IPS-NIHi11 (cell line): Measurements from ENCODE around the gene SEC16A.

ENCODE experiments used
- DNase-seq: peaks from one replicate; pipeline ENCODE4 v3.0.0; 2012; ENCODE audit warnings: mixed read lengths, low spot score

The SEC16A gene

GRCh38 chr9:136465500-136466154 lies 17.2 kb downstream of the SEC16A start:
- no peak for DNase-seq

DNA sequence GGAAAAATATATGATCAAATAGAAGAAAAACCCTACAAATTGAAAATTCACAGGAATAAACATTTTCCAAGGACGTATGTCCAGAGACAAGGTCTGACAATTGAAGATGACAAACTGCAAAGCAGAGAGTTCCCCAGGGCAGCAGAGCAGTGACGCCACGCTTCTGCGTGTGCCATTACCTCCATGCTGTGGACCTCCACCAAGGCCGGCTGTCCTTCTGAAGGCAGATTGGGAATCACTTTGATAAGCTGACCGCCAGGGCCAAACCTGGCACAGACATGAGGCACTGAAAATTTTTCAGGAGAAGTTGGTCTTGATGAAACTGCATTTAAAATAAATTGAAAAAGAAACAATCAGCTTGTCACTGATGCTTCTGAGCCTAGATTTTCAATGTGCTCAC lies 18.6 kb downstream of the SEC16A start:
- no peak for DNase-seq

DNA sequence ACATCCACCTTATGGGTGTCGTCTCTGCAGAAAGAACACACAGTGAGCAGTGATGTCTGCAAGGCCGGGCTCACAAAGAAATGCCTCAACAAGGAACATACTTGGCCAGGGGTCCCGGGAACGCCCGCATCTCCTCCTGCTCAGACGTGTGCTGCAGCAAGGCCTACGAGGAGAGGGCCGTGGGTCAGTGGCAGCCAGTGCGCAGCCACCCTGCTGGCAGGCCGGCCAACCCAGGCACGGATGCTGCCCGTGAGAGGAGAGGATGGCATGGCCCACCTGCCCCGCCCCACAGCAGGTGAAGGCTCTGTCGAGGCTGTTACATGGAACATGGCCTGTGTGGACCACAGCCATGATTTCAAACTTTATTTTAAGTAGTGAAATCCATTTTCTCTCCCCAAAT lies 19.3 kb downstream of the SEC16A start:
- no peak for DNase-seq

DNA sequence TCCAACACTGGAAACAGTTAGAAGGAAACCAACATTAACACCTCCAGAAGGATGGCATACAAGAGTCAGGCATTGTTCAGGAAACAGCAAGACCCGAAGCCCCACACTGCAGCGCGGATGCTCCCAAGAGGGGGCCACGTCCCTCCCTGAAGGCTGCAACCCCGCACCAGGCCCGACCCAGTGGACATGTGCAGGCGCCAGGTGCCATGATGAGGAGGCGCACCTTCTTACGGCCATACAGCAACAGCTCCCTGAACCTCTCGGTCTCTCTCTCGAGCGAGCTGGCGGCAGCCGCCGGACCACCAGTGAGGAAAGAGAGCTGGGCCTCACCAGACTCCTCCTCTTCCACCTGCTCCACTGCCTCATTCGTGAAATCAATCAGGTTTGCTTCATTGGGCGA lies 20.2 kb downstream of the SEC16A start:
- DNase-seq, result no peak

DNA sequence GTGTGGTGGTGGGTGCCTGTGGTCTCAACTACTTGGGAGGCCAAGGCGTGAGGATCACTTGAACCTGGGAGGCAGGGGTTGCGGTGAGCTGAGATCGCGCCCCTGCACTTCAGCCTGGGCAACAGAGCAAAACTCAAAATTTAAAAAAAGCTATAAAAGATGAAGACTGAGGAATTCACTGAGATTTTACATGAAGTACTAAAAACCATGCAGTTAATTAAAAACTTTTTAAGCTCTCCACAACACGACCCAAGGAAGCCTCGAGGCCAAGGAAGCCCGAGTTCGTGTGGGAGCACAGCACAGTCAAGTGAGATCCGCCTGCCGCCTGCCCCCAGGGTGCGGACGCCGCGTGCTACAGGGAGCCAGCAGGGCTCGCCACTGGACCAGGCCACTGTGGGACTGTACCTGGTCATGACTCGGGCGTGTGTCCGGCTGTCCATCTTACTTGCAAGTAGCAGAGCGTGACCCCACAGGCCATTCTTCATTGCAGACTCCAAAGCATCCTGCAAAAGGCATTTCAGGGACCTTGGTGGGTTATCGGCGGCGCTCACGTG lies 22.0 kb downstream of the SEC16A start:
- no peak for DNase-seq

DNA sequence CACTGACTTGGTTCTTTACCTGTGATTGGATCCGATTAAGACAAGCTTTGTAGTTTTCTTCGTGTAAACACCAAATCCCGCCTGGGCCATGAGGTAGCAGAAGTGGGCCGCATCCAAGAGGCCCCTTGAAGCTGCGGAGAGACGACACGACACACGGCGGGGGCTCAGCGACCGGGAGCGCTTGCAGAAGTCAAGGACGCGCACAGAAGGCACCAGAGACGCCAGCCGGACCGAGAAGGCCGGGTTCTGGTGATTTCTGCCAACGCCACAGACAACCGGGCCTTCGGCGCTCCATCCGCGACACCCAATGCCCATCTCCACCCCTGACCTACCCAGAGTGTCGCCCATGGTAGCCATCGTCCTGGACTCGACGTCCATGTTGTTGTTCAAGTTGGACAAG lies 23.4 kb downstream of the SEC16A start:
- no peak for DNase-seq

- DNase-seq, result no peak
These were observed 25.5 kb downstream of the SEC16A start for GRCh38 chr9:136457326-136457725.

- DNase-seq, result no peak
These were observed 26.6 kb downstream of the SEC16A start for GRCh38 chr9:136456258-136456657.

GRCh38 chr9:136455043-136456002 lies 27.5 kb downstream of the SEC16A start:
- no peak for DNase-seq

DNA sequence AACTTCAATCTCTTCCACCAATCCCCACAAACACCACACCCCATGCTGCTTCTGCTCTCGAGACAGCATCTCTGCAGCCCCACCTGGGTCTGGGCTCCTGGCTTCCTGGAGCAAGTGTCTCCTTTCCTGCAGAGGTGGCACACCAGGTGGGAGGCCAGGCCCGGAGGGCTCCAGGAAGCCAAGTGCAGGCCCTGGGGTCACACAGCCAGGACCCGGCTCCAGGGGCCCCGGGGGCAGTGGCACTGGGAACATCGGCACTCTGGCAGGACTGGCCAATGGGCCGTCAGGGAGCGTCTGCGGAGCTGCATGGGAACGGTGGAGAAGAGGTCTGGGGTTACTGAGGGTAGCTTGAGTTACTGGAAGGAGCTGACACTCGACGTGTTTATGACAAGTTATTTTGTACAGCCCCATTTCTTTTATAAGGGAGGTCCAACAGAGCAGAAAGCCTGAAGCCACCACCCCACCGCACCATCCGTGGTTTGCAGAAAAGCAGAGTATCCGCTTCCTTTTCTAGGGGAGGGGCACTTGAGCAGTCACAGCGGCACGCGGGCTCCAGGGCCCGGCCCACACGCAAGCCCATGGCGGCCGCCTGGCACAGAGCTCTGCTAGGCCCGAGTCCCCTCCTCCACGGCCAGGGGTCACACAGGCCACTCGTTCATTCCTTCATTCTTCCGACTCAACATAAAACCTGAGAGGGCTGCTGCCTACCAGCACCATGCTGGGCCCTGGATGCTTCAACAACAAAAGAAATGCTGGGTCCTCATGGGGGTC lies 28.6 kb downstream of the SEC16A start:
- DNase-seq, result no peak

GRCh38 chr9:136453326-136453725 lies 29.5 kb downstream of the SEC16A start:
- DNase-seq, result no peak

DNA sequence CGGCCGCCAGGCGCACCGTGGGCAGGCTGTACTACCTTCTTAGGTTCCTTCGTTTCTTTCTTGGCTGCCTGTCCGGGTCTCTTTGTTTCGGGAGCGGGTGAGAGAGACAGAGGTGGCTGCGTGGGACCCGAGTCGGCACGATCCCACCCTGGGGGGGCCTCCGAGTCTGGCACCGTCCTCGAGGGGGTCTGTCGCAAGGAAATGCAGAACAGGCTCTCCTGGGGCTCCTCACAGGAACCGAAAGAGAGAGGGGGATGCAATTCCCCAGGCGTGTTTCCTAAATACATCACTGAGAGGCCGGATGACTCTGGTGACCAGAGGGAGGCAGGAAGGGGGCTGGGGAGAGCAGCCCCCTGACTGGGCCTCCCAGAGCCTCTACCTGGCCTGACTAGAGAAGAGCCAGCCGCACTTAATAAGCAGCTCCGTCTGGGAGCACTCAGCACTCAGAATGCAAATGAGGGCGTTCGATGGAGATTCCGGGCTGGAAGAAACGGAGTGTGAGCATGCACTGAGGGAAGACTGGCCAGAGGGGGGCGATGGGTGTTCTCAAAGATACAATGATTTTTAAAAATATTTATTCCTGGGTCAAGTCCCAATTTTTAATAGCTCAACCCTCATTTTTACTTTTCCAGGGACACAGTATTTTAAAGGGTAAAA lies 31.5 kb downstream of the SEC16A start:
- DNase-seq, result no peak

GRCh38 chr9:136448655-136449054 lies 34.2 kb downstream of the SEC16A start:
- DNase-seq, result no peak

DNA sequence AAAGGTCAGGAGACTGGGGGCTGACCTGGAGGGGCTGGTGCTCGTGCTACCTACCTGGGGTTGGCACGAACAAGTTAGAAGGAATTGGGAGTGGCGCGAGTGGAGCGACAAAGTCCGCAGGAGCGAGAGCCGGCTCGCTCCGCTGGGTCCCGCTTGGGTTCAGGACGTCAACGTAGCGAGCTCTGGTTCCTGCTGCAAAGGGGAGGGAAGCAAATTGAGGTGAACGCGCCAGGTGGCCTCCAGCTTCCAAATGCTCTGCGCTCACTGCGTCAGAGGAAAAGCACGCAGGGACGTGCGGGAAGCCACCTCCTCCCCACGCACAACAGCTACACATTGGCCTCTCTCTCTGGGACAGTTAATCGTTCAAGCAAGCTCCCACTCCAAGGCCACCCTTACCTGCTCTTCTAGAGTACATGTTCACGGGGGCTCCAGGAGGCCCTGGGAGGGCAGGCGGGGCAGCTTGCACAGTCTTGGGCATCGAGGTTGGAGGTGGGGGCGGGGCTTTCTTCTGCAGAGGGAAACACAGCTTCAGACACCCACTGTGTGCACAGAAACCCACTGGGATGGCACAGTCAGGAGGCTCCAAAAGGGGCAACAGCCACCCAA lies 35.6 kb downstream of the SEC16A start:
- no peak for DNase-seq

- DNase-seq, result no peak
These were observed 37.0 kb downstream of the SEC16A start for GRCh38 chr9:136445799-136446198.

DNA sequence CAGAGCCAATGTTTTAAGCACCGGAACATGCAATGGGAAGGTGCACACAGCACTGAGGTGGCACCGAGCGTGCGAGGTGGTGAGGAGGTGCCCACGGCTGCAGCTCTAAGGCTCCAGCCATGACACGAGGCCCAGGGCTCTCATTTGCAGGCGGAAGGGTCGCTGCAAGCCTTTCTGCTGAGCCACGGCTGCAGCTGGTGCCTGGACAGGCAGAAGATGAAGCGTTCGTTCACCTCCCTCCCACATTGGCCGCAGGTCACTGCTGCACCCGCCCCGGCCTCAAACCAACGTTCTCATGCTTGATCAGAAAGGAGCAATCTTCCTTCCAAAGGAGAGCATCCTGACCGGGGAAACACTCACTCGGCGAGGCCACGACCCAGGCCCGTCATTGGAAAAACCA lies 38.7 kb downstream of the SEC16A start:
- DNase-seq, result no peak

GRCh38 chr9:136443687-136444086 lies 39.2 kb downstream of the SEC16A start:
- no peak for DNase-seq

- no peak for DNase-seq
These were observed 39.8 kb downstream of the SEC16A start for GRCh38 chr9:136443087-136443486.

GRCh38 chr9:136442265-136442664 lies 40.6 kb downstream of the SEC16A start:
- no peak for DNase-seq

GRCh38 chr9:136441681-136442245 lies 41.1 kb downstream of the SEC16A start:
- DNase-seq, result no peak

GRCh38 chr9:136441191-136441680 lies 41.6 kb downstream of the SEC16A start:
- no peak for DNase-seq
